ENCODE results near the gene EFCAB8.

DNA sequence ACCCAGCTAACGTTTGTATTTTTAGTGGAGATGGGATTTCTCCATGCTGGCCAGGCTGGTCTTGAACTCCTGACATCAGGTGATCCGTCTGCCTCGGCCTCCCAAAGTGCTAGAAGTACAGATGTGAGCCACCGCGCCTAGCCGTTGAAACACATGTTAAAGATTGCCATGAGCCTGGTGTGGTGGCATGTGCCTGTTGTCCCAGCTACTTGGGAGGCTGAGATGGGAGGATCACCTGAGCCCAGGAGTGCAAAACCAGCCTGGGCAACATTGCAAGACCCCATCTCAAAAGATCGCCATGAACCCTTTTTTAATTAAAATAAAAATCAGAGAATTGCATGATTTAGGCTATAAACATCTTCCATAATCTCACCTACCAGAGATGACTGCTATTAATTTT lies 2.7 kb downstream of the EFCAB8 start:
- TF ChIP-seq POLR2A (IDR thresholded peaks at IDR 0.05) (no peak), POLR2AphosphoS5 (IDR thresholded peaks at IDR 0.05) (no peak), EP300 (IDR thresholded peaks at IDR 0.05) (no peak)
- TF ChIP-seq, protein P1, sequence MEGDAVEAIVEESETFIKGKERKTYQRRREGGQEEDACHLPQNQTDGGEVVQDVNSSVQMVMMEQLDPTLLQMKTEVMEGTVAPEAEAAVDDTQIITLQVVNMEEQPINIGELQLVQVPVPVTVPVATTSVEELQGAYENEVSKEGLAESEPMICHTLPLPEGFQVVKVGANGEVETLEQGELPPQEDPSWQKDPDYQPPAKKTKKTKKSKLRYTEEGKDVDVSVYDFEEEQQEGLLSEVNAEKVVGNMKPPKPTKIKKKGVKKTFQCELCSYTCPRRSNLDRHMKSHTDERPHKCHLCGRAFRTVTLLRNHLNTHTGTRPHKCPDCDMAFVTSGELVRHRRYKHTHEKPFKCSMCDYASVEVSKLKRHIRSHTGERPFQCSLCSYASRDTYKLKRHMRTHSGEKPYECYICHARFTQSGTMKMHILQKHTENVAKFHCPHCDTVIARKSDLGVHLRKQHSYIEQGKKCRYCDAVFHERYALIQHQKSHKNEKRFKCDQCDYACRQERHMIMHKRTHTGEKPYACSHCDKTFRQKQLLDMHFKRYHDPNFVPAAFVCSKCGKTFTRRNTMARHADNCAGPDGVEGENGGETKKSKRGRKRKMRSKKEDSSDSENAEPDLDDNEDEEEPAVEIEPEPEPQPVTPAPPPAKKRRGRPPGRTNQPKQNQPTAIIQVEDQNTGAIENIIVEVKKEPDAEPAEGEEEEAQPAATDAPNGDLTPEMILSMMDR (IDR thresholded peaks at IDR 0.05), result no peak

All from stomach (tissue), 4 donors.